Measurements from ENCODE around the gene NES. TPM values are rescaled to one million over a fixed set of nuclear protein-coding genes. Genes with fewer than 3 reads are reported as not detected.

The NES gene
- total and polyA plus RNA-seq, 4 donors: 0.15 to 3.1 (median 1.9) TPM

DNA sequence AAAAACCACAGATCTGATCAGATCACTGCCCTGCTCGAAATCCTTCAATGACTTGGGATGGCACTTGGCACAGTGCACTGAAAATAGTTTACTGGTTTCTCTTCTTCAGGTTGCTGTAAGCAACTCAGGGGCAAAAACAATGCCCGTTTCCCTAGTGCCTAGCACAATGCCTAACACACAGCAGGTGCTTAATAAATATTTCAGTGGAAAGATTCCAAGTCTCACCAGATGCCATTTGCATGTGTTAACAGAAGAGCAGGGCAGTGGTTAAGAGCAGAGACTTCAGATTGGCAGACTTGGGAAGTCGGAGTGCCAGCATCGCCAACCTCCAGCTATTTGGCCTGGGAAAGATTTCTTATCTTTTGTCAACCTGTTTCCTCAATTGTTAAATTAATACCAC, 40.1 kb upstream of the NES start:
- no peaks in the 10 kb centered on the region for H3K27me3 ChIP-seq (ENCODE audit: control insufficient read depth in 4 of 4, insufficient read depth in 4 of 4, low read length in 3 of 4)
- peaks cover 2 to 13% (median 11%) of the 10 kb centered on the region in 4 donors for H3K36me3 ChIP-seq (ENCODE audit: control insufficient read depth in 4 of 4, insufficient read depth in 3 of 4, low read depth in 1 of 4, low read length in 3 of 4)
- no peak overlapping the region for H3K9ac ChIP-seq (ENCODE audit: low read depth in 1 of 2, low read length in 2 of 2)
- WGBS: 93% methylated on average over 4 of the region's 4 CpGs
- TF ChIP-seq, protein P1, sequence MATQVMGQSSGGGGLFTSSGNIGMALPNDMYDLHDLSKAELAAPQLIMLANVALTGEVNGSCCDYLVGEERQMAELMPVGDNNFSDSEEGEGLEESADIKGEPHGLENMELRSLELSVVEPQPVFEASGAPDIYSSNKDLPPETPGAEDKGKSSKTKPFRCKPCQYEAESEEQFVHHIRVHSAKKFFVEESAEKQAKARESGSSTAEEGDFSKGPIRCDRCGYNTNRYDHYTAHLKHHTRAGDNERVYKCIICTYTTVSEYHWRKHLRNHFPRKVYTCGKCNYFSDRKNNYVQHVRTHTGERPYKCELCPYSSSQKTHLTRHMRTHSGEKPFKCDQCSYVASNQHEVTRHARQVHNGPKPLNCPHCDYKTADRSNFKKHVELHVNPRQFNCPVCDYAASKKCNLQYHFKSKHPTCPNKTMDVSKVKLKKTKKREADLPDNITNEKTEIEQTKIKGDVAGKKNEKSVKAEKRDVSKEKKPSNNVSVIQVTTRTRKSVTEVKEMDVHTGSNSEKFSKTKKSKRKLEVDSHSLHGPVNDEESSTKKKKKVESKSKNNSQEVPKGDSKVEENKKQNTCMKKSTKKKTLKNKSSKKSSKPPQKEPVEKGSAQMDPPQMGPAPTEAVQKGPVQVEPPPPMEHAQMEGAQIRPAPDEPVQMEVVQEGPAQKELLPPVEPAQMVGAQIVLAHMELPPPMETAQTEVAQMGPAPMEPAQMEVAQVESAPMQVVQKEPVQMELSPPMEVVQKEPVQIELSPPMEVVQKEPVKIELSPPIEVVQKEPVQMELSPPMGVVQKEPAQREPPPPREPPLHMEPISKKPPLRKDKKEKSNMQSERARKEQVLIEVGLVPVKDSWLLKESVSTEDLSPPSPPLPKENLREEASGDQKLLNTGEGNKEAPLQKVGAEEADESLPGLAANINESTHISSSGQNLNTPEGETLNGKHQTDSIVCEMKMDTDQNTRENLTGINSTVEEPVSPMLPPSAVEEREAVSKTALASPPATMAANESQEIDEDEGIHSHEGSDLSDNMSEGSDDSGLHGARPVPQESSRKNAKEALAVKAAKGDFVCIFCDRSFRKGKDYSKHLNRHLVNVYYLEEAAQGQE (IDR thresholded peaks at IDR 0.05): no peak
- TF ChIP-seq RXRA (IDR thresholded peaks at IDR 0.05) (no peak), SP1 (IDR thresholded peaks at IDR 0.05) (no peak)
- TF ChIP-seq, protein P2, sequence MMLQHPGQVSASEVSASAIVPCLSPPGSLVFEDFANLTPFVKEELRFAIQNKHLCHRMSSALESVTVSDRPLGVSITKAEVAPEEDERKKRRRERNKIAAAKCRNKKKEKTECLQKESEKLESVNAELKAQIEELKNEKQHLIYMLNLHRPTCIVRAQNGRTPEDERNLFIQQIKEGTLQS (IDR thresholded peaks at IDR 0.05): no peak
- TF ChIP-seq, protein P3, sequence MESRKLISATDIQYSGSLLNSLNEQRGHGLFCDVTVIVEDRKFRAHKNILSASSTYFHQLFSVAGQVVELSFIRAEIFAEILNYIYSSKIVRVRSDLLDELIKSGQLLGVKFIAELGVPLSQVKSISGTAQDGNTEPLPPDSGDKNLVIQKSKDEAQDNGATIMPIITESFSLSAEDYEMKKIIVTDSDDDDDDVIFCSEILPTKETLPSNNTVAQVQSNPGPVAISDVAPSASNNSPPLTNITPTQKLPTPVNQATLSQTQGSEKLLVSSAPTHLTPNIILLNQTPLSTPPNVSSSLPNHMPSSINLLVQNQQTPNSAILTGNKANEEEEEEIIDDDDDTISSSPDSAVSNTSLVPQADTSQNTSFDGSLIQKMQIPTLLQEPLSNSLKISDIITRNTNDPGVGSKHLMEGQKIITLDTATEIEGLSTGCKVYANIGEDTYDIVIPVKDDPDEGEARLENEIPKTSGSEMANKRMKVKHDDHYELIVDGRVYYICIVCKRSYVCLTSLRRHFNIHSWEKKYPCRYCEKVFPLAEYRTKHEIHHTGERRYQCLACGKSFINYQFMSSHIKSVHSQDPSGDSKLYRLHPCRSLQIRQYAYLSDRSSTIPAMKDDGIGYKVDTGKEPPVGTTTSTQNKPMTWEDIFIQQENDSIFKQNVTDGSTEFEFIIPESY (IDR thresholded peaks at IDR 0.05): no peak
- TF ChIP-seq, protein P4, sequence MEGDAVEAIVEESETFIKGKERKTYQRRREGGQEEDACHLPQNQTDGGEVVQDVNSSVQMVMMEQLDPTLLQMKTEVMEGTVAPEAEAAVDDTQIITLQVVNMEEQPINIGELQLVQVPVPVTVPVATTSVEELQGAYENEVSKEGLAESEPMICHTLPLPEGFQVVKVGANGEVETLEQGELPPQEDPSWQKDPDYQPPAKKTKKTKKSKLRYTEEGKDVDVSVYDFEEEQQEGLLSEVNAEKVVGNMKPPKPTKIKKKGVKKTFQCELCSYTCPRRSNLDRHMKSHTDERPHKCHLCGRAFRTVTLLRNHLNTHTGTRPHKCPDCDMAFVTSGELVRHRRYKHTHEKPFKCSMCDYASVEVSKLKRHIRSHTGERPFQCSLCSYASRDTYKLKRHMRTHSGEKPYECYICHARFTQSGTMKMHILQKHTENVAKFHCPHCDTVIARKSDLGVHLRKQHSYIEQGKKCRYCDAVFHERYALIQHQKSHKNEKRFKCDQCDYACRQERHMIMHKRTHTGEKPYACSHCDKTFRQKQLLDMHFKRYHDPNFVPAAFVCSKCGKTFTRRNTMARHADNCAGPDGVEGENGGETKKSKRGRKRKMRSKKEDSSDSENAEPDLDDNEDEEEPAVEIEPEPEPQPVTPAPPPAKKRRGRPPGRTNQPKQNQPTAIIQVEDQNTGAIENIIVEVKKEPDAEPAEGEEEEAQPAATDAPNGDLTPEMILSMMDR (IDR thresholded peaks at IDR 0.05; ENCODE audit: low read depth, low read length, missing input control): no peak
- H3K4me3 ChIP-seq (ENCODE audit: low read depth in 1 of 3, low read length in 3 of 3): no peak overlapping the region
- DNase-seq (ENCODE audit: low spot score): no peak
- no peak overlapping the region for H3K27ac ChIP-seq (ENCODE audit: low read depth in 1 of 2, low read length in 2 of 2)
- peaks cover 0 to 2% (median 0%) of the 10 kb centered on the region in 4 donors for H3K4me1 ChIP-seq (ENCODE audit: control insufficient read depth in 4 of 4, insufficient read depth in 4 of 4, low read length in 3 of 4)
- H3K9me3 ChIP-seq (ENCODE audit: control insufficient read depth in 4 of 4, low read length in 3 of 4): no peaks in the 10 kb centered on the region

DNA sequence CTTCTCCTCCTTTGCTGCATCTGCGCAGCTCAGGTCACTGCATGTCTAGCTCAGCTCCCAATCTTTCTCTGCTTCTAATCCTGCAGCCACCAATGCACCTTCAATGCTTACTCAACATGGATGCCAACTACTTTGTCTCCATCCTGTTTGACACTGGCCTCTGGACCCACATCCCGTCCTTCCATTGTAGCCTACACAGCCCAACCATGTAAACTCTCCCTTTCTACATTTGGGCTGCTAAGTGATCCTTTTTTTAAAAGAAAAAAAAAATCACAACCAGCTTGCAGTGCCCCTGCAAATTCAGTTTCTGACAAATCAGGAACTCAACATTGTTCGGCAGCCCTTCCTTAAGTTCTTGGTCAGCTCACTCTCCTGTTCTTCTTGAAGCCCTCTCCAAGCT, 37.6 kb upstream of the NES start:
- DNase-seq (ENCODE audit: low spot score): no peak
- H3K27ac ChIP-seq (ENCODE audit: low read depth in 1 of 2, low read length in 2 of 2): no peak overlapping the region
- H3K4me3 ChIP-seq (ENCODE audit: low read depth in 1 of 3, low read length in 3 of 3): no peak overlapping the region
- no peak overlapping the region for H3K9ac ChIP-seq (ENCODE audit: low read depth in 1 of 2, low read length in 2 of 2)
- no peaks in the 10 kb centered on the region for H3K9me3 ChIP-seq (ENCODE audit: control insufficient read depth in 4 of 4, low read length in 3 of 4)
- H3K36me3 ChIP-seq (ENCODE audit: control insufficient read depth in 4 of 4, insufficient read depth in 3 of 4, low read depth in 1 of 4, low read length in 3 of 4): no peaks in the 10 kb centered on the region
- no peaks in the 10 kb centered on the region for H3K4me1 ChIP-seq (ENCODE audit: control insufficient read depth in 4 of 4, insufficient read depth in 4 of 4, low read length in 3 of 4)
- WGBS: 87% methylated on average over 3 of the region's 3 CpGs
- H3K27me3 ChIP-seq (ENCODE audit: control insufficient read depth in 4 of 4, insufficient read depth in 4 of 4, low read length in 3 of 4): no peaks in the 10 kb centered on the region
- TF ChIP-seq SP1 (IDR thresholded peaks at IDR 0.05) (no peak), JUND (IDR thresholded peaks at IDR 0.05) (no peak), HNF4A (conservative IDR thresholded peaks at IDR 0.05) (no peak), YY1 (IDR thresholded peaks at IDR 0.05) (no peak), FOXA2 (IDR thresholded peaks at IDR 0.05) (no peak), TAF1 (conservative IDR thresholded peaks at IDR 0.05) (no peak), FOXA1 (IDR thresholded peaks at IDR 0.05) (no peak), EGR1 (IDR thresholded peaks at IDR 0.05; ENCODE audit: low read depth in 2 of 2) (no peak), GABPA (IDR thresholded peaks at IDR 0.05 in 1 of 2, conservative IDR thresholded peaks at IDR 0.05 in 1 of 2) (no peak), RXRA (IDR thresholded peaks at IDR 0.05) (no peak)
- TF ChIP-seq, protein P3 (IDR thresholded peaks at IDR 0.05): no peak
- TF ChIP-seq, protein P4 (IDR thresholded peaks at IDR 0.05; ENCODE audit: low read depth, low read length, missing input control): no peak
- TF ChIP-seq, protein P1 (IDR thresholded peaks at IDR 0.05): no peak
- TF ChIP-seq, protein P2 (IDR thresholded peaks at IDR 0.05): no peak
